ENCODE results near the gene SAFB2.

GRCh38 chr19:5558101-5558621 lies 64.4 kb downstream of the SAFB2 start:
- TF ChIP-seq CTCF (conservative IDR thresholded peaks at IDR 0.05 in 1 of 2, IDR thresholded peaks at IDR 0.05 in 1 of 2; ENCODE audit: extremely low read depth in 1 of 2, insufficient read depth in 1 of 2, low read depth in 1 of 2, low read length in 2 of 2) (no peak), EZH2 (IDR thresholded peaks at IDR 0.05; ENCODE audit: borderline replicate concordance, low read length) (no peak)

All from mammary epithelial cell (primary cell).